Nephron (organoid): Measurements from ENCODE around the gene MTERF4.

Experiments
- H3K27ac Mint-ChIP-seq, 3 experiments: 2 replicates each; pipeline ENCODE4 v1.8.0; 2020; ENCODE audit warnings: mixed read lengths in 3 of 3, mild to moderate bottlenecking in 2 of 3, moderate library complexity in 1 of 3
- H3K27me3 Mint-ChIP-seq: 2 replicates; pipeline ENCODE4 v1.8.0; 2021; ENCODE audit warnings: low read depth, mild to moderate bottlenecking, moderate library complexity, mixed read lengths
- H3K36me3 Mint-ChIP-seq: 2 replicates; pipeline ENCODE4 v1.8.0; 2020; ENCODE audit warnings: low read depth, mixed read lengths
- H3K4me1 Mint-ChIP-seq: 2 replicates; pipeline ENCODE4 v1.8.0; 2020; ENCODE audit warnings: mixed read lengths
- H3K4me3 Mint-ChIP-seq, 3 experiments: 2 replicates each; pipeline ENCODE4 v1.8.0; 2020; ENCODE audit warnings: mild to moderate bottlenecking in 3 of 3, mixed read lengths in 3 of 3, moderate library complexity in 2 of 3
- H3K9me3 Mint-ChIP-seq: 2 replicates; pipeline ENCODE4 v1.8.0; 2020; ENCODE audit warnings: mixed read lengths
- TF ChIP-seq, protein P1 (sequence below), 3 experiments: fragments of 200-600 bp; sonication (generic); IDR thresholded peaks; one replicate each; pipeline ENCODE4 v1.5.0; 2021; ENCODE audit warnings: antibody characterized with exemption in 3 of 3; ENCODE audit not compliant: unreplicated experiment in 3 of 3

Gene MTERF4

DNA sequence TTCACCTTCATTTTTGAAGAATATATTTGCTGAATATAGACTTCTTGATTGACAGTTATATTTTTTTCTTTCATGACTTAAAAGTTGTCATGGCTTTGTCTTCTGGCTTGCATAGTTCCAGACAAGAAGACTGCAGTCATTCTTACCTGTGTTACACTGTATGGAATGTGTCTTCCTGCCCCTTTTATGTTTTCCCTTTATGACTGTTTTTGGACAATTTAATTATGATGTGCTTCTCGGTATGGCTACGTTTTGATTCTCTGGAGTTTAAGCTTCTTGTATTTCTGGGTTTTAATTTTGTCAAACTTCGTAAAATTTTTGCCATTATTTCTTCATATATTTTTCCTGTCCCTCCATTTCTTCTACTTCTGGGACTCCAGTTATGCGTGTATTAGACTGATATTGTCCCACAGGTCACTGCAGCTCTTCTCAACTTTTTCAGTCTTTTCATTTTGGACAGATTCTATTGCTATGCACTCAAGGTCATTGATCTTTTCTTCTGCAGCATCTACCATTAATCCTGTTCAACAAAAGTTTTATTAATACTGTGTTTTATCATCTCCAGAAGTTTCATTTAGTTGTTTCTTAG, 17.1 kb downstream of the MTERF4 start:
- H3K4me1 Mint-ChIP-seq: no peaks in the 10 kb centered on the region
- TF ChIP-seq, protein P1, sequence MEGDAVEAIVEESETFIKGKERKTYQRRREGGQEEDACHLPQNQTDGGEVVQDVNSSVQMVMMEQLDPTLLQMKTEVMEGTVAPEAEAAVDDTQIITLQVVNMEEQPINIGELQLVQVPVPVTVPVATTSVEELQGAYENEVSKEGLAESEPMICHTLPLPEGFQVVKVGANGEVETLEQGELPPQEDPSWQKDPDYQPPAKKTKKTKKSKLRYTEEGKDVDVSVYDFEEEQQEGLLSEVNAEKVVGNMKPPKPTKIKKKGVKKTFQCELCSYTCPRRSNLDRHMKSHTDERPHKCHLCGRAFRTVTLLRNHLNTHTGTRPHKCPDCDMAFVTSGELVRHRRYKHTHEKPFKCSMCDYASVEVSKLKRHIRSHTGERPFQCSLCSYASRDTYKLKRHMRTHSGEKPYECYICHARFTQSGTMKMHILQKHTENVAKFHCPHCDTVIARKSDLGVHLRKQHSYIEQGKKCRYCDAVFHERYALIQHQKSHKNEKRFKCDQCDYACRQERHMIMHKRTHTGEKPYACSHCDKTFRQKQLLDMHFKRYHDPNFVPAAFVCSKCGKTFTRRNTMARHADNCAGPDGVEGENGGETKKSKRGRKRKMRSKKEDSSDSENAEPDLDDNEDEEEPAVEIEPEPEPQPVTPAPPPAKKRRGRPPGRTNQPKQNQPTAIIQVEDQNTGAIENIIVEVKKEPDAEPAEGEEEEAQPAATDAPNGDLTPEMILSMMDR (IDR thresholded peaks at IDR 0.05; ENCODE audit: unreplicated experiment in 3 of 3): no peak
- H3K36me3 Mint-ChIP-seq: peaks cover 61% of the 10 kb centered on the region
- no peaks in the 10 kb centered on the region for H3K27me3 Mint-ChIP-seq
- H3K27ac Mint-ChIP-seq: no peak overlapping the region
- H3K4me3 Mint-ChIP-seq: no peak overlapping the region
- H3K9me3 Mint-ChIP-seq: peaks cover 11% of the 10 kb centered on the region

DNA sequence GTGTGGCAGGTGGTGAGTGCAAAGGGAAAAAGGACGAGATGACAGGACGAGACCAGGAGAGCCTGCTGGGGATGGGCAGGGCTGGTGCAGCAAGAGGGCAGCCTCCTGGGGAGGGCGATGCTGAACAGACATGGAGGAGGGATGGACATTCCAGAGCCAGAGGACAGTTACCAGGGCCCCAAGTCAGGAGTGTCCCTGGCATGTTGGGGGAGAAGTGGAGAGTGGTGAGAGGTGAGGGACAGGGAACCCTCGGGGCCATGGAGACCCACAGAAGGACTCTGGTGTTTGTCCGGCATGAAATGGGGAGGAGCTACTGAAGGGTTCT, 19.0 kb downstream of the MTERF4 start:
- Mint-ChIP-seq H3K4me3 (no peak overlapping the region), H3K36me3 (peaks cover 45% of the 10 kb centered on the region), H3K27ac (no peak overlapping the region), H3K27me3 (no peaks in the 10 kb centered on the region), H3K9me3 (peaks cover 11% of the 10 kb centered on the region), H3K4me1 (no peaks in the 10 kb centered on the region)
- TF ChIP-seq, protein P1 (IDR thresholded peaks at IDR 0.05; ENCODE audit: unreplicated experiment in 3 of 3): no peak

DNA sequence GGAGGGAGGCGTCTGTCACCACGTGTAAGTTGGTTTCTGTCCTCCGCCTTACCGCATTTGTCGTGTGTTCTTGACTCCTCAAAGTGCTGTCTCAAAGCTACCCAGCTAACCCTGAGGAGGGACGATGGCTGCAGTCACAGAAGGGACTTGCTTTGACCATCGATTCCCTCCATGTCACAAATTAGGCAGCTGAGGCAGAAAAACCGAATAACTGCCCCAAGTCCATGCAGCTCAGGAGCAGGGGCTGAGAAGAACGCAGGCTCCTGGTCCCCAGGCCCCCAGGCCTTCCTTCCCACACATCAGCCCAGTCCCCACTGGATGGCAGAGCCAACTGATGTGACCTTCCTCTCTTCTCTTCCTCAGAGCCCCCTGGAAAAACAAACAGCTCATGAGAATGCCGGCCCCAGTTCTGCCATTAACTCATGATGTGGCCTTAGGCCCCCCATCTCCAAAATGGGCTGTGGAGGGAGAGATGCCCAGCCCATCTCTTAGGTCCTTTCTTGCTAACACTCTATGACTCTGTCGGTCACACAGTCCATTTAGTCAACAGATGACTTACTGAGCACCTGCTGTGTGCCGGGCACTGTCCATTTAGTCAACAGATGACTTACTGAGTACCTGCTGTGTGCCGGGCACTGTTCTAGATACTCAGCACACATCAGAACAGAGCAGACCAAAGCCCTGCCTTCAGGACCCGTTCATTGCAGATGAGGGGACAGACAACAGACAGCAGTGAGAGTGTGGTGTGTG, 19.6 kb downstream of the MTERF4 start:
- Mint-ChIP-seq H3K4me1 (no peaks in the 10 kb centered on the region), H3K4me3 (no peak overlapping the region), H3K27me3 (no peaks in the 10 kb centered on the region), H3K27ac (no peak overlapping the region), H3K9me3 (peaks cover 11% of the 10 kb centered on the region), H3K36me3 (peaks cover 39% of the 10 kb centered on the region)
- TF ChIP-seq, protein P1 (IDR thresholded peaks at IDR 0.05; ENCODE audit: unreplicated experiment in 3 of 3): no peak

DNA sequence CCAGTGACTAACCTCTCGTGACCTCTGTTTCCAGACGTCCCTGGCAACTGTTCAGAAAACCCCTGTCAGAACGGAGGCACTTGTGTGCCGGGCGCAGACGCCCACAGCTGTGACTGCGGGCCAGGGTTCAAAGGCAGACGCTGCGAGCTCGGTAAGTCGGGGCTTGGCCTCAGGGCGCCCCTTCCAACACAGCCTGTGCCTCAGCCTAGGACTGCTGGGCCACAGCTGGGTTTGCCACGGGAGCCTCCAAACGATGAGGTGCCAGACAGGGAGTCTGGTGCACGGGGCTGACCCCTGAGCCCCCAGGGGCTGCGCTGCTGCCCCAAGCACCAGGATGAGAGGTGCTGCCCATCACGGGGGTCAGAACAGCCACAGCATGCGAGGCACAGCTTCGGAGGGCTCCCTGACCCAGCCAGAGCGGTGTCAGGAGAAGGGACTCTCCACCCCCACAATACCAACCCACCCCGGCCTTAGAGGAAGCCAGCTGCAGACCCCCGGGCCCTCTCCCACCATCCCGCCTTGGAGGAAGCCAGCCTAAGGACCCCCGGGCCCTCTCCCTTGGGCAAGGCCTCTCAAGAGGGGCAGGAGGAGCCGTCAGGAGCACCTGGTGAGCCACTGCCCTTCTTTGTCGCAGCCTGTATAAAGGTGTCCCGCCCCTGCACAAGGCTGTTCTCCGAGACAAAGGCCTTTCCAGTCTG, 20.3 kb downstream of the MTERF4 start:
- TF ChIP-seq, protein P1 (IDR thresholded peaks at IDR 0.05; ENCODE audit: unreplicated experiment in 3 of 3): no peak
- Mint-ChIP-seq H3K36me3 (peaks cover 37% of the 10 kb centered on the region), H3K4me3 (no peak overlapping the region), H3K4me1 (no peaks in the 10 kb centered on the region), H3K9me3 (peaks cover 11% of the 10 kb centered on the region), H3K27me3 (no peaks in the 10 kb centered on the region), H3K27ac (peak overlapping the region in 1 of 3 experiments; percentile 6)

DNA sequence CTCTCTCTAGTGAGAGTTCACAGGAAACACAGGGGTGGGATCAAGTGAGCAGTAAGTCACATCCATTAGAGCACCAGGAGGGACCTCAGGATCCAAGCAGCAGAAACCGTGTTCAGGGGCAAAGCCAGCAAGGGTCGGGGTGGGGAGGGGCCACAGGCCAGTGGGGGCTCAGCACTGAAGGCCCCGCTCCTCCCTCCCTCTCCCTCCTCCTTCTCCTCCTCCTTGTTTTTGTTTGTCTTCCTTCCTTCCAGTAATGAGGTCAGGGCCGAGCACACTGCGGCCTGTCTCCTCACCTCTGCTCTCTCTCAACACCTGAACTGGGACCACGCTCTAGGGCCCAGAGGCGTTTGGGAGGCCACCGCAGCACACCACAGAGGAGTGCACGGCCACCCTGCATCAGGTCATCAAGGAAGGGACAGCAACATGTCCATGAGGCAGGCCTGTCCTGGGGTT, 20.9 kb downstream of the MTERF4 start:
- TF ChIP-seq, protein P1 (IDR thresholded peaks at IDR 0.05; ENCODE audit: unreplicated experiment in 3 of 3): no peak
- Mint-ChIP-seq H3K9me3 (peaks cover 8% of the 10 kb centered on the region), H3K4me3 (no peak overlapping the region), H3K27me3 (no peaks in the 10 kb centered on the region), H3K27ac (peak overlapping the region in 1 of 3 experiments; percentile 6), H3K4me1 (no peaks in the 10 kb centered on the region), H3K36me3 (peaks cover 31% of the 10 kb centered on the region)
